PC-9 (cell line): ENCODE results near the gene LRRC8D. TPM values are rescaled to one million over a fixed set of nuclear protein-coding genes. Genes with fewer than 3 reads are reported as not detected.

Source experiments
- BruUV-seq: library from RNA; stranded (reverse); fragments of 400-500 nt; replicated peaks from 2 replicates; lab custom pipeline; 2021; lab: Mats Ljungman, UMichigan
- CTCF ChIA-PET: fragments of 300-600 bp; sonication (Branson Sonifier 250); formaldehyde crosslinking; loops from one replicate; lab custom pipeline; 2022; ENCODE audit warnings: antibody characterized with exemption; lab: Charles Lee
- POLR2A ChIA-PET: fragments of 300-600 bp; sonication (Branson Sonifier 250); formaldehyde crosslinking; loops from one replicate; lab custom pipeline; 2022; ENCODE audit warnings: antibody characterized with exemption; ENCODE audit not compliant: unreplicated experiment; lab: Charles Lee
- DNase-seq, 2 experiments: peaks; one replicate each; pipeline versions ENCODE4 v3.0.0 to v3.0.0-alpha.2; 2015 to 2022; ENCODE audit warnings: mixed read lengths in 1 of 2
- H2AFZ ChIP-seq: fragments of 200-600 bp; sonication (generic); 2 replicates; pipeline ENCODE4 v1.8.1; 2017; ENCODE audit warnings: antibody characterized with exemption
- H3F3A ChIP-seq: fragments of 200-600 bp; sonication (generic); 2 replicates; pipeline ENCODE4 v1.8.1; 2017; ENCODE audit warnings: antibody characterized with exemption, mild to moderate bottlenecking, low read depth; ENCODE audit not compliant: insufficient read depth
- H3K27ac ChIP-seq: fragments of 200-600 bp; sonication (generic); 2 replicates; pipeline ENCODE4 v1.6.1; 2016; ENCODE audit warnings: mixed run types
- H3K27me3 ChIP-seq: fragments of 200-600 bp; sonication (generic); 2 replicates; pipeline ENCODE4 v1.6.1; 2016; ENCODE audit warnings: low read depth, mixed run types; ENCODE audit not compliant: insufficient read depth
- H3K36me3 ChIP-seq: fragments of 200-600 bp; sonication (generic); 2 replicates; pipeline ENCODE4 v1.6.1; 2016; ENCODE audit warnings: low read depth, mixed run types
- H3K4me1 ChIP-seq: fragments of 200-600 bp; sonication (generic); replicated peaks from 2 replicates; pipeline ENCODE4 v1.6.1; 2016; ENCODE audit warnings: mixed run types; ENCODE audit not compliant: insufficient read depth
- H3K4me2 ChIP-seq: fragments of 200-600 bp; sonication (generic); 2 replicates; pipeline ENCODE4 v1.6.1; 2017; ENCODE audit warnings: mixed run types
- H3K4me3 ChIP-seq: fragments of 200-600 bp; sonication (generic); 2 replicates; pipeline ENCODE4 v1.6.1; 2016; ENCODE audit warnings: mixed run types
- H3K79me2 ChIP-seq: fragments of 200-600 bp; sonication (generic); 2 replicates; pipeline ENCODE4 v1.6.1; 2017; ENCODE audit warnings: low read depth, mixed run types
- H3K9me2 ChIP-seq: fragments of 200-600 bp; sonication (generic); 2 replicates; pipeline ENCODE4 v1.8.1; 2017; ENCODE audit warnings: mild to moderate bottlenecking; ENCODE audit not compliant: insufficient read depth
- H3K9me3 ChIP-seq: fragments of 200-600 bp; sonication (generic); 2 replicates; pipeline ENCODE4 v1.8.1; 2016; ENCODE audit warnings: low read depth; ENCODE audit not compliant: insufficient read depth
- H4K20me1 ChIP-seq: fragments of 200-600 bp; sonication (generic); 2 replicates; pipeline ENCODE4 v1.8.1; 2017; ENCODE audit not compliant: insufficient read depth
- EZH2 ChIP-seq: fragments of 200-600 bp; sonication (generic); IDR thresholded peaks from 2 replicates; pipeline ENCODE4 v1.8.0; 2017; ENCODE audit warnings: antibody characterized with exemption, low read depth
- intact Hi-C: fragments of 100-400 bp; cut with micrococcal nuclease; formaldehyde crosslinking; loops from one replicate; pipeline ENCODE4 v1.10.0; 2022; ENCODE audit not compliant: unreplicated experiment
- total RNA-seq: library from RNA; stranded (reverse); gene quantifications from 2 replicates; pipeline ENCODE4 v1.2.3, GENCODE V29; 2021
- TF ChIP-seq, protein P1 (sequence below): fragments of 200-600 bp; sonication (generic); conservative IDR thresholded peaks from 2 replicates; pipeline ENCODE4 v1.6.1; 2017; ENCODE audit warnings: mixed run types, antibody characterized with exemption, mild to moderate bottlenecking, moderate library complexity

LRRC8D gene
- total RNA-seq, 1 experiment from 2014 or later, result 75.9 TPM

DNA sequence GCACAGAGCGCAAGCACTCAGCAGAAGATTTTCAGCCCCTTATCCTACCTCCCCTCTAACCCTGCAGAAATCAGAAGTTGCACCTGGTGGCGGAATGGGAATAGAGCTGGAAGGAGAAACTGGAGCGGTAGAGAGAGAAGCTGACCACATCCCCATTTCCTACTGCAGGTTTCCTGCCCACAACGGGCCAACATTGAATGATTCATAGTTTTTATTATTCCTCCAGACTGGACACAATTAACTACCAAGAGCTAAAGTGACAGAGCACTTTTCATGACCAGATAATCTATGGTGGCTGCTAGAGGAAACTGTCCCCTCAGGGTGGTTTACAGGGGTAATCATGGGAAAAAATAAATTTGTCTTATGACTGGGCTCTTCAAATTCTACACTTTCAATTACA lies 21.3 kb upstream of the LRRC8D start:
- no peaks in the 10 kb centered on the region for H3K36me3 ChIP-seq
- no peak for DNase-seq
- 0 out of 2 replicates have a peak, but pooled peaks cover 4% of the 10 kb centered on the region for H3F3A ChIP-seq
- no peak overlapping the region for H2AFZ ChIP-seq
- H3K4me1 ChIP-seq, result no peaks in the 10 kb centered on the region
- no peak overlapping the region for H3K27ac ChIP-seq
- intact Hi-C loops, result no loop called here
- no peaks in the 10 kb centered on the region for H3K27me3 ChIP-seq
- CTCF ChIA-PET, result interaction anchor here (0.7 kb wide), 1 partner anchor 27 kb away, joined by 3 read pairs; no protein-coding TSS in a partner anchor
- H3K4me3 ChIP-seq, result no peak overlapping the region
- POLR2A ChIA-PET, result no interaction called here
- TF ChIP-seq, protein P1, sequence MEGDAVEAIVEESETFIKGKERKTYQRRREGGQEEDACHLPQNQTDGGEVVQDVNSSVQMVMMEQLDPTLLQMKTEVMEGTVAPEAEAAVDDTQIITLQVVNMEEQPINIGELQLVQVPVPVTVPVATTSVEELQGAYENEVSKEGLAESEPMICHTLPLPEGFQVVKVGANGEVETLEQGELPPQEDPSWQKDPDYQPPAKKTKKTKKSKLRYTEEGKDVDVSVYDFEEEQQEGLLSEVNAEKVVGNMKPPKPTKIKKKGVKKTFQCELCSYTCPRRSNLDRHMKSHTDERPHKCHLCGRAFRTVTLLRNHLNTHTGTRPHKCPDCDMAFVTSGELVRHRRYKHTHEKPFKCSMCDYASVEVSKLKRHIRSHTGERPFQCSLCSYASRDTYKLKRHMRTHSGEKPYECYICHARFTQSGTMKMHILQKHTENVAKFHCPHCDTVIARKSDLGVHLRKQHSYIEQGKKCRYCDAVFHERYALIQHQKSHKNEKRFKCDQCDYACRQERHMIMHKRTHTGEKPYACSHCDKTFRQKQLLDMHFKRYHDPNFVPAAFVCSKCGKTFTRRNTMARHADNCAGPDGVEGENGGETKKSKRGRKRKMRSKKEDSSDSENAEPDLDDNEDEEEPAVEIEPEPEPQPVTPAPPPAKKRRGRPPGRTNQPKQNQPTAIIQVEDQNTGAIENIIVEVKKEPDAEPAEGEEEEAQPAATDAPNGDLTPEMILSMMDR, result no peak
- TF ChIP-seq EZH2, result no peak
- no peaks in the 10 kb centered on the region; the same call in 1 of the 2 replicates for H3K9me3 ChIP-seq
- no TSS peak for BruUV-seq
- H3K4me2 ChIP-seq, result no peak overlapping the region
- H3K9me2 ChIP-seq, result no peaks in the 10 kb centered on the region
- no peaks in the 10 kb centered on the region for H3K79me2 ChIP-seq
- H4K20me1 ChIP-seq, result no peaks in the 10 kb centered on the region

DNA sequence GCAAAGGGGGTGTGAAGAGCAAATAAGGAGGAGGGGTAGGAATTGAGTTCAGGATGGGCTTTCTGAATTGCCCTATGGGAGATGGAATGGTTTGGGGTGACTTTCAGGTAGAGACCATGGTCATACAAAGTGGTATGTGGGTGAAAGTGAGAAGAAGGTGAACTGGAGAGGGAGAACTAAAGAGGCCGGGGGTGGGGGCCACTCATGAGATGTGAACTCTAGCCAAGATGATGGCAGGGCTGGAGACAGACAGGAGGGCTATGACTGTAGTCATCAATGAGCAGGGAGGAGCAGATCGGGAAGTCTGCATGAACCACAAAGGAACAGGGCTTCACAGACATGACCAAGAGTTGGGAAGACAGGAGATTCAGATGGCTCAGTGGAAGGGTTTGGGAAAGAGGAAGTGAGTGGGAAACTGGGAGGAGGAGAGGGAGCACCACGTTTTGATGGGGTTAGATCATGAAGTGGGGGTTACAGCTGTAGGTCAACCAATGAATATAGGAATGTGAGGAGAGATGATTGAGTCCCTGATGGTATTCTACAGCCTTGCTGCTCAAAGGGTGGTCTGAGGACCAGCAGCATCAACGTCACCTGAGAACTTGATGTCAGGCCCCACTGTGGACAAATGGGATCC lies 20.7 kb upstream of the LRRC8D start:
- Histone ChIP-seq H3K4me2 (no peak overlapping the region), H3K4me3 (no peak overlapping the region), H4K20me1 (no peaks in the 10 kb centered on the region), H3K9me2 (no peaks in the 10 kb centered on the region), H3K27ac (no peak overlapping the region), H3K4me1 (peaks cover 4% of the 10 kb centered on the region; the same call in 1 of the 2 replicates), H3K27me3 (no peaks in the 10 kb centered on the region), H3K9me3 (no peaks in the 10 kb centered on the region; the same call in 1 of the 2 replicates), H3F3A (0 out of 2 replicates have a peak, but pooled peaks cover 4% of the 10 kb centered on the region), H3K36me3 (no peaks in the 10 kb centered on the region), H3K79me2 (no peaks in the 10 kb centered on the region), H2AFZ (no peak overlapping the region)
- intact Hi-C loops, result no loop called here
- CTCF ChIA-PET, result interaction anchor here (0.7 kb wide), 1 partner anchor 28 kb away, joined by 3 read pairs; no protein-coding TSS in a partner anchor
- no peak for DNase-seq
- TF ChIP-seq EZH2, result no peak
- TF ChIP-seq, protein P1, result no peak
- BruUV-seq, result no TSS peak
- POLR2A ChIA-PET, result no interaction called here

DNA sequence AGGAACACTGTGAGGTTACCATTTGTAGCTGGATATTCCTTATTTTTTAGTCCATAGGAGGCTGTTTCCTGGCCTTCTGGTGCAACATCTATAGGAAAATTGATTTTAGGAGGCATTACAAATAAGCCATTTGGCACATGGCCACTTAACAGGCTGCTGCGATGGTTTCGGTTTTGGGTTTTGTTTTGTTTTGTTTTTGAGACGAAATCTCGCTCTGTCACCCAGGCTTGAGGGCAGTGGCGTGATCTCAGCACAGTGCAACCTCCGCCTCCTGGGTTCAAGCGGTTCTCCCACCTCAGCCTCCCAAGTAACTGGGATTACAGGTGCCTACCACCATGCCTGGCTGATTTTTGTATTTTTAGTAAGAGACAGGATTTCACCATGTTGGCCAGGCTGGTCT lies 20.1 kb upstream of the LRRC8D start:
- Histone ChIP-seq H3K36me3 (no peaks in the 10 kb centered on the region), H3K4me1 (peaks cover 4% of the 10 kb centered on the region; the same call in 1 of the 2 replicates), H3K27me3 (no peaks in the 10 kb centered on the region), H3K79me2 (no peaks in the 10 kb centered on the region), H4K20me1 (no peaks in the 10 kb centered on the region), H2AFZ (no peak overlapping the region), H3K4me3 (no peak overlapping the region), H3F3A (0 out of 2 replicates have a peak, but pooled peaks cover 4% of the 10 kb centered on the region), H3K4me2 (no peak overlapping the region), H3K9me2 (no peaks in the 10 kb centered on the region), H3K9me3 (no peaks in the 10 kb centered on the region; the same call in 1 of the 2 replicates), H3K27ac (no peak overlapping the region)
- BruUV-seq, result no TSS peak
- ChIA-PET CTCF (no interaction called here), POLR2A (no interaction called here)
- DNase-seq, result no peak
- TF ChIP-seq, protein P1, result no peak
- no peak for TF ChIP-seq EZH2
- intact Hi-C loops, result no loop called here
